Retinal pigment epithelial cell (primary cell): ENCODE measurements around the gene MYO1H.

Experiments used
- DNase-seq: peaks from one replicate; pipeline ENCODE4 v3.0.0-alpha.2; 2010; ENCODE audit warnings: low read depth
- H3K4me3 ChIP-seq: 2 replicates; pipeline ENCODE4 v1.5.1; 2011; ENCODE audit warnings: mild to moderate bottlenecking, low read length, control low read depth, moderate library complexity
- CTCF ChIP-seq: conservative IDR thresholded peaks from 2 replicates; pipeline ENCODE4 v1.5.1; 2011; ENCODE audit warnings: low read depth, low read length, control low read depth, inconsistent platforms

MYO1H gene

DNA sequence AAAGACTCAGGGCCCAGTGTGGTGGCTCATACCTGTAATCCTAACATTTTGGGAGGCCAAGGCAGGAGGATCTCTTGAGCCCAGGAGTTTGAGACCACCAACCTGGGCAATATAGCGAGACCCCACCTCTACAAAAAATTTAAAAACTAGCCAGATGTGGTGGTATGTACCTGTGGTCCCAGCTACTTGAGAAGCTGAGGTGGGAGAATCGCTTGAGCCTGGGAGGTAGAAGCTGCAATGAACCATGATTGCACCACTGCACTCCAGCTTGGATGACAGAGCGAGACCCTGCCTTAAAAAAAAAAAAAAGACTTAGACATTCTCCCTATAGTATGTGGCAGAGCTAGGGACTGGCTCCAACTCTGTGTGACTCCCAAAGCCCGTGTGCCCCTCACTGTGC, 132.7 kb downstream of the MYO1H start:
- H3K4me3 ChIP-seq: no peak overlapping the region
- DNase-seq: no peak
- no peak for TF ChIP-seq CTCF

DNA sequence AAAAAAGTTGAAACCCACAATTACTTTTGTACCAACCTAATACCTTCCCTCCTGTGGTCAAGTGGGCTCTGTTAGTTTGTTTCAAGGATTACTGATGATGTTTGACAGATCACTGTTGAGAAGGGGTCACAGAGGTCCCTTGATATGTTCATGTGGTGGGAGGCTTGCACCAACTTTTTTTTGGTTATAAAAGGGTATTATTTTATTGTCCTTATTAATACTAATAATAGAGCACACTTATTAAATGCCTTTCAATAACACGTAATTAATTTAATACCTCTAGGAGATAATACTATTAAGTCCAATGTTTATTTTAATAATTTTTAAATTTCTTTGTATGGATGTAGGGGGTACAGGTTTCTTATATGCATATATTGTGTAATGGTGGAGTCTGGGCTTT, 134.2 kb downstream of the MYO1H start:
- TF ChIP-seq CTCF: no peak
- no peak overlapping the region for H3K4me3 ChIP-seq

DNA sequence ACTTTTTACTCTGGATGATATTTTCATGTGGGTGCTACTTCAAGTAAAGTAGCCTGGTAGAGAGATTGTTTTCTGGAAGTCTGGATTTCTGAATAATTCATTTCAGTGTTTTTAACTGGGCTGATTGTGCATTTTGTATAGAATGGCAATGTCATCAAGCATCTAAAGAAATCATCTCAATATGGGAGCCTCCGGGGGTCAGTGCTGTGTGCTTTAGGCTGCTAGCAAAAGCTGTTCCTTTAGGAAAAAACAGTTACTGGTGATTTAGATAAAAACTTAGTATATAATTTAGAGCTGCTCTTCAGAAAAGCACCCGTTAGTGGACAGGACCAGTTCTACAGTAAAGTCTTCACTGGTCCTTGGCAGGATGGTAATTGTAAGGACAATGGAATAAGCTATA, 134.8 kb downstream of the MYO1H start:
- no peak for TF ChIP-seq CTCF
- DNase-seq: no peak
- H3K4me3 ChIP-seq: no peak overlapping the region

More for the DNA sequence above, 134.2 kb downstream of the MYO1H start:
- no peak for DNase-seq

DNA sequence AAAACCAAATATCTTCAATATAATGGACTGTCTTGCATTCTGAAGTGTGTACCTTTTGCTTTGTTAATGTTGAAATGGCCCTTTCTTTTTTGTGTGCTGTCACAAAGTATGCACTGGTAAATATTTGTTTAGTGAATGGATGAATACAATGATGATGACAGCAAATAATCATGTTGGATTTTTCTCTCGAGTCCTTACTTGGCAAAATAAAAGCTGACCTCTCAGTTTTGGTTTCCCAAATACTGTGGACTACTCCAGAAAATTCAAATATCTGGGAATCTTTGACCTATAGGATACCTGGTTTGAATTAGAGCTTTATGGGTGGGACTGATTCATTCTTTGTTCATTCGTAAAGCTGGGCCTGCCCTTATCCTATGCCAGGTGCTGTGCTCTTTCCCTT, 135.2 kb downstream of the MYO1H start:
- TF ChIP-seq CTCF: no peak
- no peak for DNase-seq
- H3K4me3 ChIP-seq: no peak overlapping the region

GRCh38 chr12:109483346-109483745, 135.6 kb downstream of the MYO1H start:
- H3K4me3 ChIP-seq: no peak overlapping the region
- TF ChIP-seq CTCF: no peak
- DNase-seq: no peak

- TF ChIP-seq CTCF: no peak
- no peak for DNase-seq
- H3K4me3 ChIP-seq: no peak overlapping the region
Observed at GRCh38 chr12:109485201-109485600, 137.5 kb downstream of the MYO1H start.

DNA sequence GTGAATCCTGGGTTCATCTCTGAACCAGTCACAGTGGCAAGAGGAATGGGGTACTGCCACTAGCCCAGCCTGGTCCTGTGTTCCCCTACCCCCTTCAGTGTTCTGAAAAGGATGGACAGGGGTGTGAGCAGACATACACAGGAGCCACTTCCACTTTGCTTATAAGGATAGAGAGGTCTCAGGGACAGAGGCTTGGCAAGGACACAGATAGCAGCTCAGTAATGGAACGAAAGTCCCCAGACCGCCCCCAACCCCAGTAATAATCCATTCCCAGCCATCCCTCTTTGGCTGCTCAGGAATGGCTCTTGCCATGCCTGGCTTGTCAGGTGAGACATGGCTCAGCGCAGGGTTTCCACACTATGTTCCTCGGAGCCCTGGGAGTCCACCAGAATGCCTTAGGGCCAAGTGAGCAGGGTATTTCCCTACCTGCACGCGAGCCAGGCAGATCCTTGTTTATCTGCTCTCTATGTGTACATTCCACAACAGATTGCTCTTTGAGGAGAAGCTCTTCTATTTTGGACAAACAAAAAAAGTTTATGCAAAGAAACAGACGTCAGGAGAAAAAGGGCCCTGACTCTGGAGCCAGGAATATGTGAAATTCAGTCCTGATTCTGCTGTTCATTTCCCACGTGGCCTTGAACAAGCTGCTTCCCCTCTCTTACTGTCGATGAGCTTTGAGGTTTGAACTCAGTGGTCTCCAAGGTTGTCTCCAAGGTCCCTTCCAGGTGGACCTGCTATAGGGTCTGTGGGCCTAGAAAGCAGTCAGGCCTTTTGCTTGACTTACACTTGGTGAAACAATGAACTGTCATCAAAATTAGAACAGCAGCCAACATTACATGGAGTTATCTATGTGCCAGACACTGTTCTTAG, 139.7 kb downstream of the MYO1H start:
- DNase-seq: no peak
- TF ChIP-seq CTCF: no peak
- no peak overlapping the region for H3K4me3 ChIP-seq
